IPS-11a (cell line): ENCODE results near the gene FCHSD2.

Experiments used
- H3K4me3 ChIP-seq: one replicate; pipeline ENCODE4 v1.5.1; 2013; ENCODE audit warnings: low read depth, low read length, control low read depth

FCHSD2 gene

DNA sequence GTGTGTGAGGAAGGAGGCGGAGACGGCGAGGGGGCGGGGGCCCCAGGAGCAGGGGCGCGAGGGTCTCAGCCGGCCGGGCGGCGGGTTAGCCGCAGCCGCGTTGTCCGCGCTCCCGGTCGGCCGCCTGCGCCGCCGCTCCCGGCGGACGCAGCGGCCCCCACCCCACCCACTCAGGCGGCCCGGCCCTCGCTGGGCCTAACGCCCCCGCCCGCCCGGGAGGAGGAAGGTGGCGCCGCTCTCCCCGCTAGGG is at the start of gene FCHSD2:
TSS of gene FCHSD2 (minus strand) at position 191 of the 250 bp plus-strand sequence. CDS start 441 bp downstream, outside the sequence.
- H3K4me3 ChIP-seq: peak within 1 kb of the TSS; percentile 74

DNA sequence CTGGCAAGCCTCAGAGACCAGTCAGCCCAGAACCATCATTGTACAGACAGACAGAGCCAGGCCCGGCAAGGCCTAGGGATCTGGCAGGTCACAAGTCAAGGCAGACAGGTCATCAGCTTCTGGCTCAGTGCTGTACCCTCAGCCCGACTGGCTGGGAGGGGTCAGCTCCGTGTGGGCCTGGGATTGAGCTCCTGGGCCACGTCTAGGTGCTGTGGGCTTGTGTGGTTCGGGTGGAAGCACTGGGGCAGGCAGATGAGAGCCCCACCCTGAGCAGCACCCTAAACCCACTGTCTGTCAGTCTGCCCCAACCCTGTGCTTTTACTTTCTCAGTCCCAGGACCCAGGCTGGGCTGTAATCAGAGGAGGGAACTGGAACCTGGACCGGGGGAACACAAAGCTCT is 49.0 kb upstream of the FCHSD2 start:
- no peak overlapping the region for H3K4me3 ChIP-seq

DNA sequence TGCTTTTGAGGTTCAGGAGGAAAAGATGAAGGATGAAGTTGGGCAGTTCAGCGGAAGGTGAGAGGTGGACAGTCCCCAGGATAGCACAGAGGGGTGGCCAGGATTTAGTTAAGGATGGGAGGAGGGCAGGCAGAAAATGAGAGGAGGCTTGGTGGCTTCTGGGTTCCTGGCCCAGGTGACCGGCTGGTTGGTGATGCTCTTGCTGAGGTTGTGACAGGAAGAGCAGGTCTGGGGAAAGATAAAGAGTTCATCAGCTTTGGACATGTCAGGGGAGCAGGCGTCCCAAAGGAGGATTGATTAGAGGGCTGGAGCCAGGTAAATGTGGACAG is 48.4 kb upstream of the FCHSD2 start:
- no peak overlapping the region for H3K4me3 ChIP-seq

DNA sequence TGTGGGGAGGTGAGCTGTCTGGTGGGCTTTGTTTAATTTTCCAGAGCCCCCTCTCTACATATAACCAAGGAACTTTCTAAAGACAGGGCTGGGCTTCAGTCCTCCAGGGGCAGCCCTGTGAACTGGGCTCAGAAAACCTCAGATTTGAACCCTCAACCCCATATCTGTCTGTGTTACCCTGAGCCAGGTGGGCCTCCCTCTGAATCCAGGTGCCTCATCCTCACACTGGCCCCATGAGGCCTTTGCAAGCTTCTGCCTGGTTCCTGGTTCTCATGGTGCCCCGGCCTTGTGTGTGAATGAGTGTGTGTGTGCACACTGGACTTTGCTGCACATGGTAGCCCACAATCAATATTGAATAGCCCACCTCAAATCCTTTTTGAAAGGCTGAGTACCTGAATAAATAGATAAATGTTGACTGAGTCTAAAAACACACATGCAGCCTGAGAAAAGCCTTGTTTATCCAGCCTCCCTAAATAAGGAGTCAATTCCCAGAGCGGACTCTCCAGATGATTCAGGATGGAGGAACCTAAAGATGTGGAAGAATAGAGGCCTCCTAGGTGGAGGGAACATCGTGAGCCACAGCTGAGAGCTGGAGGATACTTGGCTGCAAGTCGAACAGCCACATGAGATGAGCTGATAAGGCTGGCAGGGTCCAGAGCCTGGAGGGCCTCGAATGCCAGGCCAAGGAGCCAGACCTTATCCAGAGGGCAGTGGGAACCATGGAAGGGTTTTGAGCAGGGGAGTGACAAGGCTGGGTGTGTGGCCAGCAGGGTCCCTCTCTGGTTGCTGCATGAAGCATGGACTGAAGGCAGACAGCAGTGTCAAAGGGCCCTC is 47.8 kb upstream of the FCHSD2 start:
- H3K4me3 ChIP-seq: no peak overlapping the region

DNA sequence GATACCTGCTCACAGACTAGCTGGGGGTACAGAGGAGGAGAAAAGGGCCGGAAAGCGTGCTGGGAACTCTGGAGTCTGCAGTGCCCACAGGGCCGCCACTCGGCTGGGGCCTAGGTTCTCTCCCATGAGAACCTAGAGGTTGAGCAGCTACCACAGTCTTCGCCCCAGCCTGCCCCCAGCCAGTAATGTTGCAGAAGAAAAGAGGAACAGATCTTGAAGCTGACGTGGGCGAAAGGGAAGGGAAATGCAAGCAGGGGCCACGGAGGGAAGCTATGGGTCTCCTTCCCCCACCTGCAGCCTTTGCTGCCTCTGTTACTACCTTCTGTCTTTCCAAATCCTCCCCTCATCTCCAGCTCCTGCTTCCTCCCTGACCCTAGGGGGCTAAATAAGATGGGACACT is 47.2 kb upstream of the FCHSD2 start:
- H3K4me3 ChIP-seq: no peak overlapping the region

DNA sequence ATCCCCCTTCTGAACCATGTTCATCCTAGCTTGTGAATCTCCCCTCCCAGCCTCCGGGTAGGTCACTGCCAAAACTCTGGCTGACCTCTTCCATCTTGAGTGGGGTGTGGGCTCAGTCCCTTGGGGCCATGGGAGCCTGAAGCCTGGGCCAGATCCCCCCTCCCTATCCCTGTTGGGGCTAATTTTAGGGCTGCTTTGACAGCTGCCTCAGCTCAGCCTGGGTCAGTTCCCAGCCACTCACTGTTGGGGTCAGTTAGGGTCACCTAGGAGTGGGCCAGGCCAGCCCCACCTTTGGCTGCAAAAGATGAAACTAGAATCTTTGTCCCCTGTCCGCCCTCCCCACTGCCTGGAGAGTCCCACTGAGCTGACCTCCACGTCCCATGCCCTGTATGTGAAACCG is 46.2 kb upstream of the FCHSD2 start:
- no peak overlapping the region for H3K4me3 ChIP-seq

DNA sequence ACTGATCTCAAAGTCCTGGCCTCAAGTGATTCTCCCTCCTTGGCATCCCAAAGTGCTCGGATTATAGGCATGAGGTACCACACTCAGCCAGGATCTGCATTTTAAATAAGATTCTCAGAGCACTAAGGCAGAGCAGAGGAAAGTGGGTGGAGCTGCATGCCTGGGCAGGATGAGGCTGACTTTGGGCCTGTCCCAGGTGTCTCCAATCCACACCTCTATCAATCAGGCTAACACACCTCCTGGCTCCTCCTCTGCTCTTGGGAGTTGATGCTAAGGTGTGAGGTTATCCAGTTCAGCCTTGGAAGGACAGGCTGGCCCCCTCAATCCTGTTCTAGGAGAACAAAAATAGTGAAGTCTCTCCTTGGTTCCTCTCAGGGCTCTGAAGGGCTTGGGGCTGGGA is 45.7 kb upstream of the FCHSD2 start:
- no peak overlapping the region for H3K4me3 ChIP-seq

DNA sequence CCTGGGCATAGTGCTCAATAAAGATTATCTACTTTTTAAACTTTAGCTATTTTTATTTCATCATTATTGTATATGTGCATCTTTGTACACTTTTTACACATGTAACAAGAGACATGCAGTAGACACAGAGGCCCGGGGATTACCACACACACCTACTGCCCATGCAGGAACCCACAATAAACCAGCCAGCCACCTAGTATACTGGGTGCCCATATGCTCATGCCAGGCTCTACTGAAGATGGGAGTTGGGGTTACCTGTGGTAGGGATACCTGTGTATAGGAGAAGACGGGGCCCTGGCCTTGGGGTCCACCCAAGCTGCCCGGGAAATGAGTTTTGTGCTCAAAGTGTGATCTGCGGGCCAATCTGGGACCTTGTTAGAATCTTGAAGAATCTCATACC is 44.8 kb upstream of the FCHSD2 start:
- no peak overlapping the region for H3K4me3 ChIP-seq

DNA sequence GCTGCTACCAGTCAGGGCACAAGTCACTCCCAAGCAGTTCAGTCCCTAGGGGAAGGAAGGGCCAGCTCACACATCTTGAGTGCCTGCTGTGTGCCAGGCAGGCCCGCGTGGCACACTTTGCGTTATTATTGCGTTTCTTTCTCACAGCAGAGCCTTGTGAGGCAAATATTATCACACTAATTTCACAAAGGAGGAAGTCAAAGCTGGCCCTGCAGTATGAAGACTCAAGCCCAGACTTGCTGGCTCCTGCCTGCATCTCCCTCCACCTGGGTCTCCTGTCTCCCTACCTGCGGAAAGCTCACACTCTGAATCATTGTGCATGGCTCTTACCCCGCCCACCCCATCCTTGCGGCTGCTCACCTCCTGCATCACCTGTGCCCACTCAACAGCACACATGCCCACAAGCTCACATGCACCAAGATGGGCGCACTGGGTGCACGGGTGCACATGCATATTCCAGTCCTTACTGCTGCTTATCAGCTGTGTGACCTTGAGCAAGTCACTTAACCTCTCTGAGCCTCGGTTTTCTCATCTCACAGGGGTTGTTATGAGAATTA is 44.3 kb upstream of the FCHSD2 start:
- no peak overlapping the region for H3K4me3 ChIP-seq

DNA sequence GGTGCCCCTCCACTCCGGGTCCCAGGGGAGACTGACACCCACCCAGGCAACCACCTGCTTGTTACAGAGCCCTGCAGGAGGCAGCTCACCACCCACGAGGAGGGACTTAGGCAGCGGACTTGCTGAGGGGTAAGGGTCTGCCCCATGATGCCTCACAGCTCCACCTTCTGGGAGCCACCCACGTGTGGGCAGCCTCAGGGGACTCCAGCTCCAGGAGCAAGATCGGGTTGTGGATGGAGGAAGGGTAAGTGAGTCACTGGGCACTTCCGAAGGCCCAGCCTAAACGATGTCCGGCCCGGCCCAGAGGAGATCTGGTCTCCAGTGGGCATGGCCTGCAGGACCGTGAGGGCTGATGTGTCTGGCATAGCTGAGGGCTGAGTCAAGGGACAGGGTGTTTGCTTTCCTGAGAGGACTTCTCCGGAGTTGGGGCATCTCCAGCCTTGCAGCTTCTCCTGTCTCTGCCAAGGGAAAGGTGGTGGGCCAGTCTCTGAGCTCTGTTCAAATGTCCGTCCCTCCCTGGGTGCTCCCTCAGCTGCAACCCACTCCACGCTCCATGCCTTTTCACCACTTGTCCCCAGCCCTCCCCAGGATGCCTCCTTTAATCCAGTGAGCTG is 43.7 kb upstream of the FCHSD2 start:
- no peak overlapping the region for H3K4me3 ChIP-seq

DNA sequence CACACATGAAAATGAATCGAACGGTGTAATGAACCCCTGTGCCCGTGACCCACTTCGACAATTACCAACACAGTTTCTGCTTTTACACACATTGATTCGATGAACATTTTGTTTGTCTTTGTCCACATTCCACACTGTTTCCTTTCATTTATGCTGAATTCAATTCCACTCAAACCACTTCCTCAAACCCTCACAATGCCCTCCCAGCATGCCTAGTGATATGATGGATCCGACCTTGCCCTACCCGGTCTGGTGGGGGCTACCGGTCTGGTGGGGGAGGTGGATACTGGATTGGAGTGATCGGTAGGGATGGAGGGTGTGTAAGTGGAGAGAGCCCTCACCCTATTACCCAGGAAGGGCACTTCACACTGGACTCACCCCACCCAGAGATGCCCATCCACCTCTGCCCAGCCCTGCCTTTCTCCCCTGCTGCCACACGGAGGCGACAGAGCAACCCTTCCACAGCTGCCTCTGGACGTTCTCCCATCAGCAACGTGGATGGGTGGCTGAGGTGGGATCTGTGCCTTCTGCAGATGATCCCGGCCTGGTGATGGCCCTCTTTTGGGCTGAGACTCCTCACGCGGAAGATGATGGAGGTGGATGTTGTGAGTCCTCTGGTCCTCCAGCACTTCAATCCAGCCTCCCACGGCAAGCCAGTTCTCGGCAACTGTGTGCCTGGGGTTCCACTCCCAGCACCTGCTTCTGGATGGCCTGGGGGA is 43.0 kb upstream of the FCHSD2 start:
- no peak overlapping the region for H3K4me3 ChIP-seq

DNA sequence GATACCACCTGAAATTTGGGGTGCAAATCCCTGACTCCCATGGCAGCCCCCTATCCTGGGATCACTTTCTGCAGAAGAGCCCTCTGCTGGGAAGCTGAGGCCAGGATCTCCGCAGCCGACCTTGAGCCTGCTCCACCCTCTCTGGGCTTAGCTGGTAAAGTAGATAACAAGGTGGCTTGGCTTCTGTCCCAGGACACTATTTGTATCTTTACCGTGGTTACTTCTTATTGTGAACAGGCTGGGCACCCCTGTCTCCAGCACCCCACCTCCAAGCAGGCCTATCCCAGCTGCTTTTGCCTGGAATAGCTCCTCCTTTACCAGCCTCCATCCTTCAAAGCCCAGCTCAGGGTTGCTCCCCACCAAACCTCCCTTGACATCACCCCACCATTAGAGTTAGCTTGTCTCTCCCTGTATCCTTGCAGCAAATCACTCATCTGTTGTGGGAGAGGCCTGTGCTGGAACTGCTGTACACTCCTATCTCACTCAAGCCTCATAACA is 40.8 kb upstream of the FCHSD2 start:
- no peak overlapping the region for H3K4me3 ChIP-seq

DNA sequence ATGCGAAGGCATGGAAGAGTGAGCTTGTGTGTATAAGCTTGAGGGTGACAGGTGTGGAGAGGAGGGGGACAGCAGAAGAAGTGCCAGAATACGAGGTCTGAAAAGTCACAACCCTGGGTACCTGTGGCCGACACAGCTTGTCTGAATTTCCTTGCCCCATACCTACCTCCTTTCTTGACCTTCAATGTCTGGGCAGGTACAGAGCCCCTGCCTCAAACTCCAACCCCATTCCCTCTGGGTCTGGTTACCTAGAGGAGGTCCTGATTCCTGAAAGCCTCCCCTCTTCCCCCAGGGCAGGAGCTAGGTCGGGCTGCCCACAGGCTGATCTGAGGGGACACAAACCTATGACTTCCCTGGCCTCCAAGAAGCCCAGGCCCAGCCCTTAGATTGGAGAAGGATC is 36.6 kb upstream of the FCHSD2 start:
- no peak overlapping the region for H3K4me3 ChIP-seq

DNA sequence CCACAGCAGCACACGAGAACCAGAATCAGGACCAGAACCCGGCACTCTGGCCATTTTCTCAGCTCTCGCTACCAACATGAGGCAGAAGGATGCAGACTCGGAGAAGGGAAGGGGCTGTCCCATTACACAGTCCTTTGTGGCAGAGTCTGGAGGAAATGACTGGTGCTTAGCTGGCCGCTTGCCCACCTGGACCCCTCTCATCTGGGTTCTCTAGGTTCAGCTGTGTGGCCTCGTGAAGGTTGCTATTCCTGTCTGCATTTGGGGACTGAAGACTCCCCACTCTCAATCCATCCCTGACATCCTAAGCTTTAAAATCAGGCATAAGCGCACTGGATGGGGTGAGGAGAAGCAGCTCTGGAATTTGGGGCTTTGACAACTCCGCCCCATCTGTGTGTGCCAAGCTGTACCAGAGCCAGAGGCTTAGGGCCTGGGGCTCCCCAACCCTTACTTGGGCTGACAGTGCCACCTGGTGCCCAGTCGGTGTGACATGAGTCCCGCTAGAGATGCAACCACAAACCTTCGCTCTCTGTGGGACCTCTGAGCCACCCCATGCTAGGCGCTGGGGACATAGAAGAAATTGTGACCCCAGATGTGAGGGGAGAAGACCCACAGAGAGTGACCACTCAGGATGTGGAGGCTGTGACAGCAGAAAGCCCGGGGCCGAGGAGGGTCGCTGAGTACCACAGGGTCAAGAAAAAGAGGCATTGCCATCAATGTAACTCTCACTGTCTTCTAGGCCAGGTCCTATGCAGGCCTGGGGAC is 35.8 kb upstream of the FCHSD2 start:
- H3K4me3 ChIP-seq: no peak overlapping the region

DNA sequence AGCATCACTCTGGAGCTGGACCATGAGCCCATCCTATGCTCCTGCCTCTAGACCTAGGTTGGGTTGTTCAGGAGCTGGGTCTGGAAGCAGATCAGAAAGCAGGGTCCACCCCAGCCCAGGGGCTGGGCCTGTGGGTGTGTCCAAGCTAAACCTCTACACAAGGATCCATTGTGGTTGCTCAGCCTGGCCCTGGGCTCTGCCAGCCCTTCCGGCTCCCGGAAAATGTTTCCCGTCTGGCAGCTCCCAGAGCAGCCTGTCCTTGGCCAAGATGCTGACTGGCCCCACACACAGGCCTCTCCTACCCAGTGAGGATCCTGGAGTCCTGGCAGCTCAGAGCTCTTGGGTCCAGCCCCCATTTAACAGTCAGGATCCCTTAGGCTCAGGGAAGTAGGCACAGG is 35.3 kb upstream of the FCHSD2 start:
- no peak overlapping the region for H3K4me3 ChIP-seq

DNA sequence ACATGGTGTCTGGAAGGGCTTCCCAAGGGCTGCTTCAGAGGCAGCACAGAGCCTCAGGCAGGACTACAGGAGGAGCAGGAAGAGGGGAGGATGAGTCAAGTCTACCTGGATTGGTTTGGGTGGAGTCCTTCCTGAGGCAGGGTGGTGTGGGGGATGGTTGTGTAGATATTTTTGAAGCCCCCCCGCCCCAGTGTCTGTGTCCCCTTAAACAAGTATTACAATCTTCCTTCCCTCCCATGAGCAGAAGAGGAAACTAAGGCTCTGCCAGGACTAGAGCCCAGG is 34.7 kb upstream of the FCHSD2 start:
- no peak overlapping the region for H3K4me3 ChIP-seq

DNA sequence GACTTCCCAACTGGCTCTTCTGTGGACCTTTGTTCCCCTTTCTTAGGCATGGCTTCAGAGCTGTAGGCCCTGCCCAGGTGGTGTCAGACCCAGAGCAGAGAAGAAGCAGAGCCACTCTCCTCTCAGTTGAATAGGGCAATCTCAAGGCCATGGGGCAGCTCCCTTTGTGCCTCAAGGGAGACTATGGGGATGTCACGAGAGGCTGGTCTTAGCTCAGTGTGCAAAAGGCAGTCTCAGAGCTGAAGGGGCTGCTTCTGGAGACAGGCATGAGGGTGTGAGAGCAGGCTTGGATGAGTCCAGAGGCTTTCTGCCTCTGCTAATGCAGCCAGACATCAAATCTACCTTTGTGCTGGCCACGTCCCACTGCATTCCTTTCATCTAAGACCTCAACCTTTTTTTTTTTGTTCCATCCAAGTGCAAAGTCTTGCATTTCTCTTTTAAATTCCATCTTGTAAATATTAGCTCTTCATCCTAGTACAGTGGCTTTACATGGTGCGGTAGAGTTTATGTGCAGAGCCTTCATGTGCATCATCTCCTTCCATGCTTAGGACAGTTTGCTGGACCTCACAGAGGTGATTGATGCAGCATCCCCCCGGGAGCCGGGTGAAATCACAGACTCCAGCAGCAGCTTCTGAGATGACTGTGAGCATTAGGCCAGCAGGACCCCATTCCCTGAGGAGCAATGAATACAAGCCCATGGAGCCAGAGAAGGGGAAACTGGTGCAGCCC is 34.2 kb upstream of the FCHSD2 start:
- H3K4me3 ChIP-seq: no peak overlapping the region

DNA sequence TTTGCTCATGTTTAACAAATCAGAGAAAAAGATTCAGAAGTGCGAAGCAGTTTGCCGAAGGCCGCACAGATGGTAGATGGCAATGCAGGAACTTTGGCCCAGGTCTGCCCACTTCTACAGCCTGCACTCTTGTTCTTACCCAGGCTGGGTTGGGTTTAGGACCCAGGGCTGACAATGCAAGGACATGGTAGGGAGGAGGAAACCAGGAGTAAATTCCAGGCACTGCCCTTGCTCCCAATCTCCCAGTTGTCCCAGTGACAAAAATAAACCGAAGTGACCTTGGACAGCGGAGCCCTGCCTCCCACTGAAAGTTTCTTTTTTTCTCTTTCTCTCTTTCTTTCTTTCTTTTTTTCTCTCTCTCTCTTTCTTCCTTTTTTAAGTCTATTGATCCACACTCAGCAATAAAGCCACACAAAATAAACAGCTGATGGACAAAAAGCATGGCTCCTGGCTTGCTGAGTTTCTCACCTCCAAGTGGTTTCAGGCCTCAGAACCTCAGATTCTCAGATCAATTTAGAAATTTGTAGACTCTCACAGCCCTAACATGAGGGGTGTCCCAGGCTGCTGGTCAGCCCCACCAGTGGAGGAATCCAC is 33.5 kb upstream of the FCHSD2 start:
- no peak overlapping the region for H3K4me3 ChIP-seq

DNA sequence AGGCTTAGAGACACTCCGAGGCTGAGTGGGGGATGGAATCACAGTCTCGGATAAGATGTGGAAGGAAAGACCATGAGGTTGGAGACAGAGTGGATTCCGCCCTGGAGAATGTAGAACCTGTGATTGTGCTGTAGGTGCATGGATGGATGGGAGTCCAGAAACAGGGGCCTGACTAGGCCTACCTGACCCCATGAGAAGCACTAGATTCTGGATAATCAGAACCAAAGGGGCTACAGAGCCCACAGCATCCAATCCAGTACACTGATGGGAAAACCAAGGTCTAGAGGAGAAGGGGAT is 32.3 kb upstream of the FCHSD2 start:
- H3K4me3 ChIP-seq: no peak overlapping the region

DNA sequence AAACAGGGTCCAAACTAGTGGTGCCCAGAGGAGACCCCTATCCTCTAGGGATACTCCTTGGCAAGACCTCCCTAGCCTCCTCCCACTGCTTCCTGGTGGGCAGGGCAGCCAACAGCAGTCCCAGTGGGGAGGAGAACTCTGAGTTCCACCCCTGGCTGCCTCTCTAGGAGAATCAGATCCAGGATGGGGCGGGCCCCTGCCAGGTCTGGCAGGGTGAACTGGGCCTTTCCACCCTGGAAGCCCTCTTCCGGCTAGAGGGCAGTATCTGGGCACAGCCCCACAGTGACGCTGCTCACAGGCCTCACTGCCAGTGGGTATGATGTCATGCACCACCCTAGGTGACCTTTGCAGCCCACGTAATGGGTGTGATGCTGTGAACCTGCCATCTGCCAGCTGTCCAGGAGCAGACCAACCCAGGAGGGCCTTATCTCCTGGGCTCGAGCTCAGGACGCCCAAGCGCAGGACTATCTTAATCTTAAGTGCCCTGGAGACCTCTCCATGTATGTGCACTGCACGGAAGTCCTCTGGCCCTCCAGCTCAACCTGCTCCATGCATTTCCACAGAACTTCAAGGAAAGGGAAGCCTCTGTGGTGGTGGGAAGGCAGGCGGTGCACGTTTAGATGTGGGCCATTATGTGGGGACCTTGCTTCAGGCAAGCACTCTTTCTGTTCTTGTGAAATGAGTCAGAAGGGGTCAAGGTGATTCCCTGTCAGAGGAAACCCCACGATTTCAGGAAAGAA is 31.8 kb upstream of the FCHSD2 start:
- H3K4me3 ChIP-seq: no peak overlapping the region
